Mucosa of descending colon (tissue), 3 donors: Measurements from ENCODE around the gene CCDC57. TPM values are rescaled to one million over a fixed set of nuclear protein-coding genes. Genes with fewer than 3 reads are reported as not detected.

Experiments used
- ATAC-seq: fragments of 200-7000 bp; cut with Tn5 transposase; one replicate; pipeline ENCODE4 v1.9.1; 2020; ENCODE audit warnings: mild to moderate bottlenecking, moderate library complexity
- DNase-seq, 3 donors: peaks; one replicate each; pipeline ENCODE4 v3.0.0-alpha.2; 2020
- H3K36me3 ChIP-seq: fragments of 200-600 bp; one replicate; pipeline ENCODE4 v1.8.0; 2021; ENCODE audit warnings: low read depth, mild to moderate bottlenecking
- H3K4me1 ChIP-seq: fragments of 200-600 bp; one replicate; pipeline ENCODE4 v1.8.0; 2021; ENCODE audit warnings: low read depth, mild to moderate bottlenecking
- H3K4me3 ChIP-seq: fragments of 200-600 bp; one replicate; pipeline ENCODE4 v1.8.0; 2021; ENCODE audit warnings: mild to moderate bottlenecking
- H3K9me3 ChIP-seq: fragments of 200-600 bp; one replicate; pipeline ENCODE4 v1.8.0; 2021; ENCODE audit warnings: mild to moderate bottlenecking
- CTCF ChIP-seq: fragments of 200-600 bp; IDR thresholded peaks from one replicate; pipeline ENCODE4 v1.8.0; 2022; ENCODE audit warnings: antibody characterized with exemption, mild to moderate bottlenecking
- intact Hi-C, 2 donors: fragments of 100-400 bp; cut with DNase I in 1 of 2; cut with micrococcal nuclease in 1 of 2; formaldehyde crosslinking; loops; one replicate each; pipeline versions ENCODE4 v1.11.0 to v1.11.1; 2022; cut with DNase I, micrococcal nuclease
- total RNA-seq, 3 donors: library from RNA; stranded (reverse); fragmentation: NEBNext Ultra II Directional in 2 of 3; extraction: Animal tissue kit (Norgen Biotek cat#: 25700) in 2 of 3; gene quantifications; one replicate each; pipeline versions ENCODE4 v1.2.1 to v1.2.4, GENCODE V29; 2021 to 2023
- donor health status: DM: no; HTN: no; CAD: no; lungs with moderate emphysema.
- donor health status: DM: no; HTN: no; CAD: no.
- donor health status: DM: no; HTN: yes; CAD: no.

CCDC57 gene
- total RNA-seq, 3 donors from 2014 or later, result 41.3 to 46.3 (median 45.4) TPM

- DNase-seq, result peak in 2 of 3 donors; percentile 40 to 65
- Histone ChIP-seq H3K4me1 (peaks cover 61% of the 10 kb centered on the region), H3K4me3 (no peak overlapping the region), H3K9me3 (no peaks in the 10 kb centered on the region), H3K36me3 (no peaks in the 10 kb centered on the region)
- no peak for ATAC-seq
- intact Hi-C loops, result loop anchor here in 1 of 2 donors (10.0 kb wide), 1 partner anchor 90 kb away; no protein-coding TSS in a partner anchor
- TF ChIP-seq CTCF, result no peak
These were observed 21.8 kb upstream of the CCDC57 start for GRCh38 chr17:82234211-82235055.

- TF ChIP-seq CTCF, result no peak
- peak in 1 of 3 donors; percentile 43 for DNase-seq
- Histone ChIP-seq H3K4me1 (peaks cover 56% of the 10 kb centered on the region), H3K9me3 (no peaks in the 10 kb centered on the region), H3K36me3 (no peaks in the 10 kb centered on the region), H3K4me3 (no peak overlapping the region)
- ATAC-seq, result no peak
- intact Hi-C loops, result loop anchor here in 1 of 2 donors (10.0 kb wide), 1 partner anchor 92 kb away; no protein-coding TSS in a partner anchor
These were observed 20.5 kb upstream of the CCDC57 start for GRCh38 chr17:82232876-82233785.

- no peak overlapping the region for H3K4me3 ChIP-seq
- ATAC-seq (no peak), DNase-seq (no peak)
- no peak for TF ChIP-seq CTCF
- no peaks in the 10 kb centered on the region for H3K36me3 ChIP-seq
- peaks cover 58% of the 10 kb centered on the region for H3K4me1 ChIP-seq
- intact Hi-C loops, result loop anchor here in 1 of 2 donors (10.0 kb wide), 1 partner anchor 92 kb away; no protein-coding TSS in a partner anchor
- no peaks in the 10 kb centered on the region for H3K9me3 ChIP-seq
These were observed 19.7 kb upstream of the CCDC57 start for GRCh38 chr17:82232322-82232820.

GRCh38 chr17:82231562-82232321 is 19.1 kb upstream of the CCDC57 start:
- peak; percentile 81 to 92 (median 87) for DNase-seq
- intact Hi-C loops, result loop anchor here in 1 of 2 donors (10.0 kb wide), 1 partner anchor 93 kb away; no protein-coding TSS in a partner anchor
- H3K36me3 ChIP-seq, result no peaks in the 10 kb centered on the region
- H3K4me3 ChIP-seq, result peak overlapping the region; percentile 14
- peaks cover 58% of the 10 kb centered on the region for H3K4me1 ChIP-seq
- peak; percentile 46 for ATAC-seq
- TF ChIP-seq CTCF, result no peak
- no peaks in the 10 kb centered on the region for H3K9me3 ChIP-seq

GRCh38 chr17:82231312-82231561 is 18.6 kb upstream of the CCDC57 start:
- Histone ChIP-seq H3K4me3 (peak overlapping the region; percentile 14), H3K9me3 (no peaks in the 10 kb centered on the region), H3K4me1 (peaks cover 54% of the 10 kb centered on the region), H3K36me3 (no peaks in the 10 kb centered on the region)
- intact Hi-C loops, result loop anchor here in 1 of 2 donors (10.0 kb wide), 1 partner anchor 94 kb away; no protein-coding TSS in a partner anchor
- ATAC-seq, result peak; percentile 29
- DNase-seq, result no peak
- no peak for TF ChIP-seq CTCF
